ENCODE data around the gene S100A10.

S100A10 gene

DNA sequence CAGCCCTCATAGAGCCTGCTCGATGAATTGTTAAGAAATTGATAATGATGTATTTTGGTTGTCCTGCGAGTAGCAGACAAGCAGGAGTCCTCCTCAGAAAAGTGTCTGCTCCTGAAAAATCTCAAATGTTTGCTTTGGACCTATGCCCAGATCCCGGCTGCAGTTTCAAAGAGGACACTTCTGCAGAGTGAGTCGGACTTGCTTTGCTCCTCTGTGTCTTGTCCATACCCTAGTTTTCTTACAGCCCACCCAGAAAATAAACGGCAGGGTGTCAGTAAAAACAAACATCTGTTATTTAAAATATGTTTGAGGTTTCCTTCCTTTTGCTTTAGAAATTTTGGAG, 2.8 kb downstream of the S100A10 start:
- peaks cover 18% of the 10 kb centered on the region for H3K4me1 ChIP-seq (ENCODE audit: low read depth, poor library complexity, severe bottlenecking)
- no peak overlapping the region for H3K27ac ChIP-seq
- no peak overlapping the region for H3K4me3 ChIP-seq (IDR thresholded peaks at IDR 0.05; ENCODE audit: insufficient read depth, low read depth, low read length)

DNA sequence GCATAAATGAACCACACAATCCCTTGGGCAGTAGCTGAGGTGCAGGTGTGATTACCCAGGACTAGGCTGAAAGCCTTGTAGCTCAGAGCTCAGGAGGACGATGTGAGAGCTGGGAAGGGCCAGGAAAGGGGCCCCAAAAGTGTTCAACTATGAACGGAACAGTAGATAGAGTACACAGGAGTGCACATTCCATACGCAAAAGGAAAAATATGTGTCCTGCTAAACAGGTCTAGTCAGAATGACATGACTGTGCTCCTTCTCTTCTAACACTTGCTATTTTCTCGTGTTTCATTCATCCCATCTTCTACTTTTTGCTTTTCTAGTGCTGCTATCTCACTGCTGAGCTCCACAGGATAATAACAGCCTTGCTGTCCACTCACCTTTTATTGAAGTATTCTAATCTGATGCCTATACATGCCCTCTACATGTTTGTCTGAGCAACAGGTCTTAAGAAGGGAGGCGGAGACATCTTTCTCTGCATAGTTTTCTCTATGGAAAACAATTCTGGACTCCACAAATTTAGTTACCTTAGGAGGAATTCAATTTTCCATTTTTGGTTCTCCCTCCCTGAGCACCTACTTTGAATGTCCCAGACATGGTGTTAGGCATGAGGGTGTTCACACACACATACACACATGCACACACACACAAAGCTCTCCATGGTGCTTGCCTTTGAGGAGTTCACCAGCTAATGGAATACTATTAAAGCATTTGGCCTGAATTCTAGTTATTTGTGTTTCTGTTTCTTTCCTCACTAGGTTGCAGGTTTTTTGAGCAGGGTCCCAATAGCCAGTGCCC, 3.4 kb downstream of the S100A10 start:
- Histone ChIP-seq H3K4me2 (no peak overlapping the region), H4K20me1 (ENCODE audit: insufficient read depth) (no peaks in the 10 kb centered on the region), H3K4me1 (ENCODE audit: low read depth, poor library complexity, severe bottlenecking) (peaks cover 23% of the 10 kb centered on the region), H3K9ac (no peak overlapping the region), H3K36me3 (ENCODE audit: insufficient read depth) (no peaks in the 10 kb centered on the region), H3K4me3 (IDR thresholded peaks at IDR 0.05; ENCODE audit: insufficient read depth, low read depth, low read length) (no peak overlapping the region), H2AFZ (ENCODE audit: low read depth) (no peak overlapping the region), H3K27me3 (ENCODE audit: insufficient read depth, low read depth) (no peaks in the 10 kb centered on the region), H3K79me2 (ENCODE audit: insufficient read depth, low read depth) (no peaks in the 10 kb centered on the region), H3K27ac (no peak overlapping the region)
- TF ChIP-seq, protein P1, sequence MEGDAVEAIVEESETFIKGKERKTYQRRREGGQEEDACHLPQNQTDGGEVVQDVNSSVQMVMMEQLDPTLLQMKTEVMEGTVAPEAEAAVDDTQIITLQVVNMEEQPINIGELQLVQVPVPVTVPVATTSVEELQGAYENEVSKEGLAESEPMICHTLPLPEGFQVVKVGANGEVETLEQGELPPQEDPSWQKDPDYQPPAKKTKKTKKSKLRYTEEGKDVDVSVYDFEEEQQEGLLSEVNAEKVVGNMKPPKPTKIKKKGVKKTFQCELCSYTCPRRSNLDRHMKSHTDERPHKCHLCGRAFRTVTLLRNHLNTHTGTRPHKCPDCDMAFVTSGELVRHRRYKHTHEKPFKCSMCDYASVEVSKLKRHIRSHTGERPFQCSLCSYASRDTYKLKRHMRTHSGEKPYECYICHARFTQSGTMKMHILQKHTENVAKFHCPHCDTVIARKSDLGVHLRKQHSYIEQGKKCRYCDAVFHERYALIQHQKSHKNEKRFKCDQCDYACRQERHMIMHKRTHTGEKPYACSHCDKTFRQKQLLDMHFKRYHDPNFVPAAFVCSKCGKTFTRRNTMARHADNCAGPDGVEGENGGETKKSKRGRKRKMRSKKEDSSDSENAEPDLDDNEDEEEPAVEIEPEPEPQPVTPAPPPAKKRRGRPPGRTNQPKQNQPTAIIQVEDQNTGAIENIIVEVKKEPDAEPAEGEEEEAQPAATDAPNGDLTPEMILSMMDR (conservative IDR thresholded peaks at IDR 0.05; ENCODE audit: low read depth, low read length): no peak

More for the DNA sequence above, 2.8 kb downstream of the S100A10 start:
- Histone ChIP-seq H3K36me3 (ENCODE audit: insufficient read depth) (no peaks in the 10 kb centered on the region), H4K20me1 (ENCODE audit: insufficient read depth) (no peaks in the 10 kb centered on the region), H3K9ac (no peak overlapping the region), H2AFZ (ENCODE audit: low read depth) (no peak overlapping the region), H3K79me2 (ENCODE audit: insufficient read depth, low read depth) (no peaks in the 10 kb centered on the region), H3K4me2 (no peak overlapping the region), H3K27me3 (ENCODE audit: insufficient read depth, low read depth) (no peaks in the 10 kb centered on the region)
- TF ChIP-seq, protein P1 (conservative IDR thresholded peaks at IDR 0.05; ENCODE audit: low read depth, low read length): no peak

- Histone ChIP-seq H3K4me3 (IDR thresholded peaks at IDR 0.05; ENCODE audit: insufficient read depth, low read depth, low read length) (no peak overlapping the region), H3K9ac (no peak overlapping the region)
These were observed 4.3 kb downstream of the S100A10 start for GRCh38 chr1:151989211-151989862.

GRCh38 chr1:151988405-151988923, 5.2 kb downstream of the S100A10 start:
- Histone ChIP-seq H4K20me1 (ENCODE audit: insufficient read depth) (no peaks in the 10 kb centered on the region), H3K4me3 (IDR thresholded peaks at IDR 0.05; ENCODE audit: insufficient read depth, low read depth, low read length) (no peak overlapping the region), H3K4me2 (no peak overlapping the region), H3K27ac (no peak overlapping the region), H2AFZ (ENCODE audit: low read depth) (no peak overlapping the region), H3K27me3 (ENCODE audit: insufficient read depth, low read depth) (no peaks in the 10 kb centered on the region), H3K4me1 (ENCODE audit: low read depth, poor library complexity, severe bottlenecking) (peaks cover 29% of the 10 kb centered on the region), H3K9ac (no peak overlapping the region), H3K79me2 (ENCODE audit: insufficient read depth, low read depth) (no peaks in the 10 kb centered on the region), H3K36me3 (ENCODE audit: insufficient read depth) (no peaks in the 10 kb centered on the region)
- TF ChIP-seq, protein P1 (conservative IDR thresholded peaks at IDR 0.05; ENCODE audit: low read depth, low read length): no peak

More at GRCh38 chr1:151989211-151989862, 4.3 kb downstream of the S100A10 start:
- Histone ChIP-seq H3K27ac (no peak overlapping the region), H3K27me3 (ENCODE audit: insufficient read depth, low read depth) (no peaks in the 10 kb centered on the region), H3K4me1 (ENCODE audit: low read depth, poor library complexity, severe bottlenecking) (peaks cover 25% of the 10 kb centered on the region), H3K4me2 (no peak overlapping the region), H2AFZ (ENCODE audit: low read depth) (no peak overlapping the region), H3K79me2 (ENCODE audit: insufficient read depth, low read depth) (no peaks in the 10 kb centered on the region), H3K36me3 (ENCODE audit: insufficient read depth) (no peaks in the 10 kb centered on the region), H4K20me1 (ENCODE audit: insufficient read depth) (no peaks in the 10 kb centered on the region)
- TF ChIP-seq, protein P1 (conservative IDR thresholded peaks at IDR 0.05; ENCODE audit: low read depth, low read length): no peak

All from KMS-11 (cell line).